K562 (cell line): ENCODE data around the gene OVCH2. TPM values are rescaled to one million over a fixed set of nuclear protein-coding genes. Genes with fewer than 3 reads are reported as not detected.

ENCODE experiments used
- ARHGAP35 ChIP-seq: fragments of 450-650 bp; IDR thresholded peaks from 2 replicates; pipeline ENCODE4 v1.6.1; 2018; ENCODE audit not compliant: partially characterized antibody
- COPS2 ChIP-seq: fragments of 450-650 bp; conservative IDR thresholded peaks from 2 replicates; pipeline ENCODE4 v1.6.1; 2016; ENCODE audit warnings: mild to moderate bottlenecking, moderate library complexity
- CXXC5 ChIP-seq: fragments of 250-450 bp; sonication (Bioruptor Pico); IDR thresholded peaks from 2 replicates; pipeline ENCODE4 v1.8.0; 2022; ENCODE audit warnings: inconsistent platforms, mild to moderate bottlenecking, moderate library complexity
- MAZ ChIP-seq, 2 experiments: fragments of 450-650 bp in 1 of 2; sonication (generic) in 1 of 2; formaldehyde crosslinking; IDR thresholded peaks in 1 of 2; conservative IDR thresholded peaks in 1 of 2; 2 replicates each; pipeline versions ENCODE4 v1.4.0 to v1.5.0; 2020; ENCODE audit warnings: mild to moderate bottlenecking in 1 of 2, missing genetic modification reagents in 1 of 2
- NELFE ChIP-seq: IDR thresholded peaks from 2 replicates; pipeline ENCODE4 v1.6.1; 2011; ENCODE audit warnings: mild to moderate bottlenecking; ENCODE audit not compliant: insufficient read depth, insufficient read length
- PTTG1 ChIP-seq: fragments of 450-650 bp; IDR thresholded peaks from 2 replicates; pipeline ENCODE4 v1.6.1; 2016; ENCODE audit warnings: low read depth, mild to moderate bottlenecking, missing genetic modification characterization, missing compliant biosample characterization
- SLC30A9 ChIP-seq: fragments of 250-450 bp; sonication (Bioruptor Pico); IDR thresholded peaks from 2 replicates; pipeline ENCODE4 v1.8.0; 2022; ENCODE audit warnings: mild to moderate bottlenecking, moderate library complexity
- TBP ChIP-seq: optimal IDR thresholded peaks from 2 replicates; pipeline ENCODE3; 2011; ENCODE audit warnings: low read depth, low read length, improper control_type of control experiment
- ZNF12 ChIP-seq: sonication (generic); formaldehyde crosslinking; IDR thresholded peaks from 2 replicates; pipeline ENCODE4 v1.4.0; 2020; ENCODE audit warnings: mild to moderate bottlenecking, missing genetic modification reagents
- ZNF224 ChIP-seq: sonication (generic); formaldehyde crosslinking; IDR thresholded peaks from 2 replicates; pipeline ENCODE4 v1.8.0; 2022; ENCODE audit warnings: mild to moderate bottlenecking, missing genetic modification reagents
- ZNF253 ChIP-seq: fragments of 250-450 bp; sonication (Bioruptor Pico); conservative IDR thresholded peaks from 2 replicates; pipeline ENCODE4 v1.6.1; 2021; ENCODE audit warnings: mild to moderate bottlenecking
- ZNF407 ChIP-seq: fragments of 450-650 bp; IDR thresholded peaks from 2 replicates; pipeline ENCODE4 v1.6.1; 2016; ENCODE audit warnings: low read depth
- ZNF75A ChIP-seq: fragments of 450-650 bp; formaldehyde crosslinking; IDR thresholded peaks from 2 replicates; pipeline ENCODE4 v1.4.0; 2020; ENCODE audit warnings: mild to moderate bottlenecking
- polyA plus RNA-seq, 8 experiments: library from polyadenylated mRNA; depleted of rRNA in 4 of 8; stranded (reverse) in 5 of 8; unstranded in 3 of 8; fragments of >200 nt; fragmentation: Nextera tagmentation in 2 of 8; fragmentation: Illumina TruSeq in 1 of 8; extraction: Ambion mirVana in 2 of 8; extraction: Trizol in 1 of 8; gene quantifications; 2 replicates each; pipeline versions ENCODE4 v1.2.1 to v1.2.3, GENCODE V29; 2011 to 2014; ENCODE audit warnings: inconsistent platforms in 1 of 8, missing spikeins in 1 of 8
- total RNA-seq, 7 experiments: library from RNA; depleted of rRNA in 6 of 7; stranded (reverse); fragments of >200 nt in 6 of 7; fragmentation: Illumina TruSeq in 2 of 7; extraction: Trizol in 2 of 7; gene quantifications; 2 replicates each; pipeline versions ENCODE4 v1.2.1 to v1.2.3, GENCODE V29; 2011 to 2021; ENCODE audit warnings: low replicate concordance in 1 of 7
- TF ChIP-seq, protein P1 (sequence below): sonication (generic); formaldehyde crosslinking; IDR thresholded peaks from 2 replicates; pipeline ENCODE4 v1.8.0; 2023; ENCODE audit warnings: mild to moderate bottlenecking, missing genetic modification reagents
- TF ChIP-seq, protein P2 (sequence below), 2 experiments: IDR thresholded peaks; 2 replicates each; pipeline ENCODE4 v1.6.1; 2011; ENCODE audit warnings: borderline replicate concordance in 1 of 2, control low read depth in 1 of 2, low read depth in 1 of 2, low read length in 1 of 2, mild to moderate bottlenecking in 1 of 2, mixed read lengths in 1 of 2, moderate library complexity in 1 of 2; ENCODE audit not compliant: insufficient read depth in 1 of 2, insufficient read length in 1 of 2, poor library complexity in 1 of 2, severe bottlenecking in 1 of 2; ENCODE audit errors: extremely low read depth in 1 of 2
- TF ChIP-seq, protein P3 (sequence below): IDR thresholded peaks from 2 replicates; pipeline ENCODE4 v1.6.1; 2011; ENCODE audit not compliant: insufficient read length; ENCODE audit errors: extremely low read depth

Gene OVCH2
- total and polyA plus RNA-seq, 9 of the 15 experiments (the other 6 are each of a cell fraction or from before 2014, with no cell fraction given): not detected

DNA sequence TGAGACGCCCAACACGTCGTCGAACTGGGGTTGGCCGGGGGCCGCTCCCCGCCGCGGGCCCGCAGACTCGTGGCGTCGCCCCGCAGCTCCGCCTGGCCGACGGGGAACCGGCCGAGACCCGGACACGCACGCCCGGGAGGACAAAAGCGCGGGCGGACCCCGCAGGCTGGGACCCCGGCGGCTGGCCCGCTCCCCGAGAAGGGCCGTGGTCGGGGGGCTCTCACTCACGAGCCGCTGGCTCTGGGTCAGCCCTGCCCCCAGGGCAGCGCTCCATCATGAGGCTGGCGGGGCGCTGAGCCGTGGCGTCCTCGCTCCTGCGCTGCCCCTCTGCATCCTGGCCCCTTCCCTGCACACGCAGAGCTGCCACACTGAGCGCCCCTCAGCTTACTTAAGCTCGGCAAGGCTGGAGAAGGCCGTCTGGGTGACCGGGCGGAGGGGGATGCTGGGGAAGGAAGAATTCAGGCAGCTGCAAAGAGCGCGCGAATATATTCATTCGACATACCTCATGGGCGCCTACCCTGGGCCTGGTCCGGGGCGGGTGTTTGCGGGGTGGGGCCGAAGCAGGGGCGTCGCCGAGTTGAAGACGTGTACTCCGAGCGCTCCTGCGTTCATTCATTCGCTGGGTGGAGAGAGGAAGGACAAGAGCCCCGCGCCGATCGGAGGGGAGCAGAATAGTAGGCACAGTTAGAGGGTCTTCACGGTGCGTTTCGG lies 32.4 kb downstream of the OVCH2 start (continued):
- TF ChIP-seq, protein P1, sequence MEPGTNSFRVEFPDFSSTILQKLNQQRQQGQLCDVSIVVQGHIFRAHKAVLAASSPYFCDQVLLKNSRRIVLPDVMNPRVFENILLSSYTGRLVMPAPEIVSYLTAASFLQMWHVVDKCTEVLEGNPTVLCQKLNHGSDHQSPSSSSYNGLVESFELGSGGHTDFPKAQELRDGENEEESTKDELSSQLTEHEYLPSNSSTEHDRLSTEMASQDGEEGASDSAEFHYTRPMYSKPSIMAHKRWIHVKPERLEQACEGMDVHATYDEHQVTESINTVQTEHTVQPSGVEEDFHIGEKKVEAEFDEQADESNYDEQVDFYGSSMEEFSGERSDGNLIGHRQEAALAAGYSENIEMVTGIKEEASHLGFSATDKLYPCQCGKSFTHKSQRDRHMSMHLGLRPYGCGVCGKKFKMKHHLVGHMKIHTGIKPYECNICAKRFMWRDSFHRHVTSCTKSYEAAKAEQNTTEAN (CRISPR knock-in tag): no peak
- TF ChIP-seq PTTG1 (tag): no peak
- no peak for TF ChIP-seq COPS2
- no peak for TF ChIP-seq ZNF75A
- TF ChIP-seq, protein P2, sequence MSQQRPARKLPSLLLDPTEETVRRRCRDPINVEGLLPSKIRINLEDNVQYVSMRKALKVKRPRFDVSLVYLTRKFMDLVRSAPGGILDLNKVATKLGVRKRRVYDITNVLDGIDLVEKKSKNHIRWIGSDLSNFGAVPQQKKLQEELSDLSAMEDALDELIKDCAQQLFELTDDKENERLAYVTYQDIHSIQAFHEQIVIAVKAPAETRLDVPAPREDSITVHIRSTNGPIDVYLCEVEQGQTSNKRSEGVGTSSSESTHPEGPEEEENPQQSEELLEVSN (IDR thresholded peaks at IDR 0.05; ENCODE audit: borderline replicate concordance in 1 of 2, extremely low read depth in 1 of 2, insufficient read depth in 1 of 2, insufficient read length in 1 of 2, low read depth in 1 of 2, low read length in 1 of 2, poor library complexity in 1 of 2, severe bottlenecking in 1 of 2): peak in 1 of 2 experiments; percentile 35
- no peak for TF ChIP-seq ZNF12 (CRISPR knock-in tag)
- TF ChIP-seq TBP: peak; percentile 41
- TF ChIP-seq ZNF407: no peak
- TF ChIP-seq ARHGAP35: no peak
- peak in 1 of 2 experiments; percentile 3; a peak in 1 of 4 replicates for TF ChIP-seq MAZ (CRISPR knock-in tag; conservative IDR thresholded peaks at IDR 0.05 in 1 of 2, IDR thresholded peaks at IDR 0.05 in 1 of 2)
- TF ChIP-seq ZNF224 (CRISPR knock-in tag): no peak
- TF ChIP-seq ZNF253 (CRISPR knock-in tag): no peak
- TF ChIP-seq NELFE: no peak
- TF ChIP-seq, protein P3, sequence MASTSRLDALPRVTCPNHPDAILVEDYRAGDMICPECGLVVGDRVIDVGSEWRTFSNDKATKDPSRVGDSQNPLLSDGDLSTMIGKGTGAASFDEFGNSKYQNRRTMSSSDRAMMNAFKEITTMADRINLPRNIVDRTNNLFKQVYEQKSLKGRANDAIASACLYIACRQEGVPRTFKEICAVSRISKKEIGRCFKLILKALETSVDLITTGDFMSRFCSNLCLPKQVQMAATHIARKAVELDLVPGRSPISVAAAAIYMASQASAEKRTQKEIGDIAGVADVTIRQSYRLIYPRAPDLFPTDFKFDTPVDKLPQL: no peak
- 0 out of 2 replicates have a peak, but pooled peaks have one; percentile 26 for TF ChIP-seq CXXC5 (CRISPR knock-in tag)
- no peak for TF ChIP-seq SLC30A9 (CRISPR knock-in tag)
